Stomach (tissue), 4 donors: Measurements from ENCODE around the gene ZNF860.

Experiments used
- EP300 ChIP-seq: sonication (generic); formaldehyde crosslinking; IDR thresholded peaks from one replicate; pipeline ENCODE4 v1.6.1; 2017; ENCODE audit warnings: antibody characterized with exemption
- POLR2A ChIP-seq, 4 donors: fragments of 450-650 bp; IDR thresholded peaks; one replicate each; pipeline ENCODE4 v1.6.1; 2016; ENCODE audit warnings: antibody characterized with exemption in 4 of 4, control low read depth in 2 of 4, mild to moderate bottlenecking in 1 of 4, moderate library complexity in 1 of 4
- POLR2AphosphoS5 ChIP-seq, 3 donors: sonication (generic); formaldehyde crosslinking; IDR thresholded peaks; one replicate each; pipeline ENCODE4 v1.6.1; 2016; ENCODE audit warnings: antibody characterized with exemption in 3 of 3
- TF ChIP-seq, protein P1 (sequence below), 7 experiments: fragments of 450-650 bp in 4 of 7; fragments of 200-600 bp in 3 of 7; sonication (generic) in 3 of 7; IDR thresholded peaks; one replicate each; pipeline ENCODE4 v1.5.1; 2016 to 2019; ENCODE audit warnings: antibody characterized with exemption in 7 of 7, control low read depth in 2 of 7, mild to moderate bottlenecking in 1 of 7

DNA sequence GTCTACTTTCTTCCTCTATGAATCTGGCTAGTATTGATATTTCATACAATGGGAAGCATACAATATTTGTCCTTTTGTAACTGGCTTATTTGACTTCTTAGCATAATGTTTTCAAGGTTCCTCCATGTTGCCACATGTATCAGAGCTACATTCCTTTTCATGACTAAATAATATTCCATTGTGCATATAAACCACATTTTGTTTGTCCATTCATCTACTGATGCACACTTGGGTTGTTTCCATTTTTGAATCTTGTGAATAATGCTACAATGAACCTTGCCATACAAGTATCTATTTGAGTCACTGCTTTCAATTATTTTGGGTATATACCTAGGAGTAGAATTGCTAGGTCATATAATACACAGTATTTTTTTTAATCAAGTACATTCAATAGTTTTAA is 38.5 kb upstream of the ZNF860 start:
- TF ChIP-seq, protein P1, sequence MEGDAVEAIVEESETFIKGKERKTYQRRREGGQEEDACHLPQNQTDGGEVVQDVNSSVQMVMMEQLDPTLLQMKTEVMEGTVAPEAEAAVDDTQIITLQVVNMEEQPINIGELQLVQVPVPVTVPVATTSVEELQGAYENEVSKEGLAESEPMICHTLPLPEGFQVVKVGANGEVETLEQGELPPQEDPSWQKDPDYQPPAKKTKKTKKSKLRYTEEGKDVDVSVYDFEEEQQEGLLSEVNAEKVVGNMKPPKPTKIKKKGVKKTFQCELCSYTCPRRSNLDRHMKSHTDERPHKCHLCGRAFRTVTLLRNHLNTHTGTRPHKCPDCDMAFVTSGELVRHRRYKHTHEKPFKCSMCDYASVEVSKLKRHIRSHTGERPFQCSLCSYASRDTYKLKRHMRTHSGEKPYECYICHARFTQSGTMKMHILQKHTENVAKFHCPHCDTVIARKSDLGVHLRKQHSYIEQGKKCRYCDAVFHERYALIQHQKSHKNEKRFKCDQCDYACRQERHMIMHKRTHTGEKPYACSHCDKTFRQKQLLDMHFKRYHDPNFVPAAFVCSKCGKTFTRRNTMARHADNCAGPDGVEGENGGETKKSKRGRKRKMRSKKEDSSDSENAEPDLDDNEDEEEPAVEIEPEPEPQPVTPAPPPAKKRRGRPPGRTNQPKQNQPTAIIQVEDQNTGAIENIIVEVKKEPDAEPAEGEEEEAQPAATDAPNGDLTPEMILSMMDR (IDR thresholded peaks at IDR 0.05), result no peak
- TF ChIP-seq POLR2A (IDR thresholded peaks at IDR 0.05), result no peak
- TF ChIP-seq EP300, result no peak
- no peak for TF ChIP-seq POLR2AphosphoS5 (IDR thresholded peaks at IDR 0.05)
